HCT116 (cell line): ENCODE results near the gene KRTAP12-3. TPM values are rescaled to one million over a fixed set of nuclear protein-coding genes. Genes with fewer than 3 reads are reported as not detected.

Experiments
- ATAC-seq: fragments of 200-7000 bp; cut with Tn5 transposase; 2 replicates; pipeline ENCODE4 v1.9.1; 2020; ENCODE audit warnings: mild to moderate bottlenecking, moderate library complexity
- BruUV-seq: library from RNA; stranded (reverse); fragments of 400-500 nt; replicated peaks from 2 replicates; lab custom pipeline; 2021; lab: Mats Ljungman, UMichigan
- CTCF ChIA-PET: fragments of 300-600 bp; sonication (Branson Sonifier 250); formaldehyde crosslinking; loops from one replicate; lab custom pipeline; 2021; ENCODE audit warnings: antibody characterized with exemption; lab: Charles Lee
- POLR2A ChIA-PET: fragments of 300-600, 350-600 bp; sonication (Branson Sonifier 250); formaldehyde crosslinking; loops from one replicate; lab custom pipeline; 2021; ENCODE audit warnings: antibody characterized with exemption; lab: Charles Lee
- RAD21 ChIA-PET, 2 experiments: fragments of 300-600 bp; sonication (Branson Sonifier 250); formaldehyde crosslinking; loops; one replicate each; lab custom pipeline; 2023; ENCODE audit warnings: low total read pairs in 2 of 2; ENCODE audit not compliant: uncharacterized antibody in 2 of 2, unreplicated experiment in 2 of 2, low non-redundant PET in 1 of 2; lab: Charles Lee
- DNase-seq: peaks from one replicate; pipeline ENCODE4 v3.0.0-alpha.2; 2010; ENCODE audit warnings: low read depth, low spot score
- H2AFZ ChIP-seq: fragments of 200-600 bp; shearing (Covaris generic), sonication (generic); 2 replicates; pipeline ENCODE4 v1.6.1; 2017; ENCODE audit warnings: low read depth, mixed run types, mixed read lengths, antibody characterized with exemption, low read length; ENCODE audit not compliant: poor library complexity, severe bottlenecking
- H3K27ac ChIP-seq: 2 replicates; pipeline ENCODE4 v1.5.1; 2012; ENCODE audit warnings: low read depth, low read length
- H3K27me3 ChIP-seq: fragments of 200-600 bp; sonication (generic); 2 replicates; pipeline ENCODE4 v1.6.1; 2016; ENCODE audit warnings: mixed run types, low read length, mixed read lengths; ENCODE audit not compliant: insufficient read depth
- H3K36me3 ChIP-seq, 2 experiments: fragments of 200-500 bp in 1 of 2; fragments of 200-600 bp in 1 of 2; sonication (Bioruptor generic) in 1 of 2; sonication (generic) in 1 of 2; 2 replicates each; pipeline versions ENCODE4 v1.5.1 to v1.6.1; 2014 to 2016; ENCODE audit warnings: low read length in 2 of 2, inconsistent platforms in 1 of 2, mixed read lengths in 1 of 2, mixed run types in 1 of 2; ENCODE audit not compliant: insufficient read depth in 2 of 2, control insufficient read depth in 1 of 2
- H3K4me1 ChIP-seq, 2 experiments: fragments of 200-600 bp in 1 of 2; sonication (generic) in 1 of 2; 2 replicates each; pipeline versions ENCODE4 v1.5.1 to v1.6.1; 2012 to 2017; ENCODE audit warnings: low read length in 2 of 2, inconsistent platforms in 1 of 2, mild to moderate bottlenecking in 1 of 2, mixed read lengths in 1 of 2, mixed run types in 1 of 2, moderate library complexity in 1 of 2; ENCODE audit not compliant: insufficient read depth in 2 of 2, control insufficient read depth in 1 of 2
- H3K4me2 ChIP-seq: fragments of 200-600 bp; sonication (generic); 2 replicates; pipeline ENCODE4 v1.6.1; 2017; ENCODE audit warnings: mixed run types, low read length, mixed read lengths
- H3K4me3 ChIP-seq, 2 experiments: fragments of 200-600 bp in 1 of 2; sonication (generic) in 1 of 2; replicated peaks in 1 of 2; 2 replicates each; pipeline ENCODE4 v1.5.1; 2011 to 2016; ENCODE audit warnings: low read length in 2 of 2, control low read depth in 1 of 2, low read depth in 1 of 2, mild to moderate bottlenecking in 1 of 2, mixed read lengths in 1 of 2, mixed run types in 1 of 2
- H3K79me2 ChIP-seq: fragments of 200-600 bp; sonication (generic); 2 replicates; pipeline ENCODE4 v1.6.1; 2017; ENCODE audit warnings: mild to moderate bottlenecking, mixed run types, low read length, moderate library complexity, mixed read lengths; ENCODE audit not compliant: insufficient read depth
- H3K9ac ChIP-seq: fragments of 200-600 bp; sonication (generic); 2 replicates; pipeline ENCODE4 v1.6.1; 2016; ENCODE audit warnings: low read length, mixed read lengths
- H3K9me2 ChIP-seq: fragments of 200-600 bp; sonication (generic), shearing (Covaris generic); 2 replicates; pipeline ENCODE4 v1.6.1; 2017; ENCODE audit warnings: mixed run types, mild to moderate bottlenecking, moderate library complexity; ENCODE audit not compliant: insufficient read depth
- H3K9me3 ChIP-seq, 2 experiments: fragments of 200-500 bp in 1 of 2; fragments of 200-600 bp in 1 of 2; sonication (Bioruptor generic) in 1 of 2; sonication (generic) in 1 of 2; 2 replicates each; pipeline ENCODE4 v1.6.1; 2014 to 2017; ENCODE audit warnings: low read length in 2 of 2, mixed read lengths in 2 of 2, inconsistent platforms in 1 of 2, low read depth in 1 of 2, mild to moderate bottlenecking in 1 of 2, mixed run types in 1 of 2, moderate library complexity in 1 of 2; ENCODE audit not compliant: control insufficient read depth in 1 of 2, insufficient read depth in 1 of 2
- H4K20me1 ChIP-seq: fragments of 200-600 bp; sonication (generic), shearing (Covaris generic); 2 replicates; pipeline ENCODE4 v1.6.1; 2017; ENCODE audit warnings: mixed run types, mild to moderate bottlenecking, moderate library complexity; ENCODE audit not compliant: insufficient read depth
- CEBPB ChIP-seq: IDR thresholded peaks from 2 replicates; pipeline ENCODE4 v1.6.1; 2012; ENCODE audit warnings: low read depth
- FOSL1 ChIP-seq: IDR thresholded peaks from 2 replicates; pipeline ENCODE4 v1.6.1; 2012; ENCODE audit warnings: low read depth
- JUND ChIP-seq: IDR thresholded peaks from 2 replicates; pipeline ENCODE4 v1.6.1; 2012
- POLR2A ChIP-seq: IDR thresholded peaks from 2 replicates; pipeline ENCODE4 v1.7.0; 2011; ENCODE audit warnings: borderline replicate concordance; ENCODE audit not compliant: insufficient read depth, insufficient read length; ENCODE audit errors: extremely low read depth
- POLR2AphosphoS5 ChIP-seq: IDR thresholded peaks from 2 replicates; pipeline ENCODE4 v1.6.1; 2011; ENCODE audit warnings: mild to moderate bottlenecking, low read depth, low read length, moderate library complexity
- RAD21 ChIP-seq: IDR thresholded peaks from 2 replicates; pipeline ENCODE4 v1.6.1; 2012; ENCODE audit warnings: low read depth, mild to moderate bottlenecking
- SIN3A ChIP-seq: IDR thresholded peaks from 2 replicates; pipeline ENCODE4 v1.6.1; 2012; ENCODE audit warnings: low read depth
- SP1 ChIP-seq: IDR thresholded peaks from 2 replicates; pipeline ENCODE4 v1.6.1; 2012; ENCODE audit warnings: low read depth
- SRF ChIP-seq: IDR thresholded peaks from 2 replicates; pipeline ENCODE4 v1.6.1; 2012; ENCODE audit warnings: low read depth
- TCF7L2 ChIP-seq: IDR thresholded peaks from 2 replicates; pipeline ENCODE4 v1.7.0; 2011; ENCODE audit warnings: borderline replicate concordance, inconsistent platforms; ENCODE audit not compliant: insufficient read depth, insufficient read length; ENCODE audit errors: extremely low read depth
- YY1 ChIP-seq: IDR thresholded peaks from 2 replicates; pipeline ENCODE4 v1.6.1; 2011; ENCODE audit warnings: low read length, low read depth, moderate library complexity, mild to moderate bottlenecking; ENCODE audit not compliant: insufficient replicate concordance; ENCODE audit errors: extremely low read depth
- ZFX ChIP-seq: fragments of 450-650 bp; IDR thresholded peaks from 2 replicates; pipeline ENCODE4 v1.6.1; 2017
- ZNF274 ChIP-seq: fragments of 200-500 bp; sonication (Bioruptor generic); IDR thresholded peaks from 2 replicates; pipeline ENCODE4 v1.6.1; 2014; ENCODE audit warnings: mild to moderate bottlenecking, low read depth, low read length, inconsistent platforms
- intact Hi-C: fragments of 100-400 bp; cut with micrococcal nuclease; formaldehyde crosslinking; loops from 2 replicates; pipeline ENCODE4 v1.10.0; 2022
- total RNA-seq: library from RNA; stranded (reverse); gene quantifications from one replicate; pipeline ENCODE4 v1.2.1, GENCODE V29; 2021; ENCODE audit not compliant: unreplicated experiment
- TF ChIP-seq, protein P1 (sequence below): IDR thresholded peaks from 2 replicates; pipeline ENCODE4 v1.6.1; 2012
- TF ChIP-seq, protein P2 (sequence below): IDR thresholded peaks from 2 replicates; pipeline ENCODE4 v1.6.1; 2011; ENCODE audit warnings: mild to moderate bottlenecking, low read length, moderate library complexity; ENCODE audit not compliant: insufficient replicate concordance; ENCODE audit errors: extremely low read depth
- TF ChIP-seq, protein P3 (sequence below): IDR thresholded peaks from 2 replicates; pipeline ENCODE4 v1.6.1; 2012

The KRTAP12-3 gene
- total RNA-seq, 1 experiment from 2014 or later, result not detected

- Histone ChIP-seq H3K36me3 (no peaks in the 10 kb centered on the region), H3K27ac (no peak overlapping the region), H3K9ac (no peak overlapping the region), H3K27me3 (no peaks in the 10 kb centered on the region), H3K4me2 (no peak overlapping the region), H3K9me2 (no peaks in the 10 kb centered on the region), H2AFZ (no peak overlapping the region), H3K9me3 (peaks cover 0 to 3% of the 10 kb centered on the region in 2 experiments; a peak in 1 of 4 replicates), H3K4me1 (no peaks in the 10 kb centered on the region), H3K79me2 (no peaks in the 10 kb centered on the region), H3K4me3 (no peak overlapping the region), H4K20me1 (no peaks in the 10 kb centered on the region)
- intact Hi-C loops, result no loop called here
- no peak for TF ChIP-seq RAD21
- TF ChIP-seq ZNF274, result no peak
- TF ChIP-seq, protein P1, sequence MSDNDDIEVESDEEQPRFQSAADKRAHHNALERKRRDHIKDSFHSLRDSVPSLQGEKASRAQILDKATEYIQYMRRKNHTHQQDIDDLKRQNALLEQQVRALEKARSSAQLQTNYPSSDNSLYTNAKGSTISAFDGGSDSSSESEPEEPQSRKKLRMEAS, result no peak
- TF ChIP-seq SRF, result no peak
- TF ChIP-seq, protein P2, sequence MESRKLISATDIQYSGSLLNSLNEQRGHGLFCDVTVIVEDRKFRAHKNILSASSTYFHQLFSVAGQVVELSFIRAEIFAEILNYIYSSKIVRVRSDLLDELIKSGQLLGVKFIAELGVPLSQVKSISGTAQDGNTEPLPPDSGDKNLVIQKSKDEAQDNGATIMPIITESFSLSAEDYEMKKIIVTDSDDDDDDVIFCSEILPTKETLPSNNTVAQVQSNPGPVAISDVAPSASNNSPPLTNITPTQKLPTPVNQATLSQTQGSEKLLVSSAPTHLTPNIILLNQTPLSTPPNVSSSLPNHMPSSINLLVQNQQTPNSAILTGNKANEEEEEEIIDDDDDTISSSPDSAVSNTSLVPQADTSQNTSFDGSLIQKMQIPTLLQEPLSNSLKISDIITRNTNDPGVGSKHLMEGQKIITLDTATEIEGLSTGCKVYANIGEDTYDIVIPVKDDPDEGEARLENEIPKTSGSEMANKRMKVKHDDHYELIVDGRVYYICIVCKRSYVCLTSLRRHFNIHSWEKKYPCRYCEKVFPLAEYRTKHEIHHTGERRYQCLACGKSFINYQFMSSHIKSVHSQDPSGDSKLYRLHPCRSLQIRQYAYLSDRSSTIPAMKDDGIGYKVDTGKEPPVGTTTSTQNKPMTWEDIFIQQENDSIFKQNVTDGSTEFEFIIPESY, result no peak
- no peak for TF ChIP-seq TCF7L2
- TF ChIP-seq YY1, result no peak
- TF ChIP-seq CEBPB, result no peak
- TF ChIP-seq ZFX, result no peak
- no peak for TF ChIP-seq SIN3A
- TF ChIP-seq, protein P3, sequence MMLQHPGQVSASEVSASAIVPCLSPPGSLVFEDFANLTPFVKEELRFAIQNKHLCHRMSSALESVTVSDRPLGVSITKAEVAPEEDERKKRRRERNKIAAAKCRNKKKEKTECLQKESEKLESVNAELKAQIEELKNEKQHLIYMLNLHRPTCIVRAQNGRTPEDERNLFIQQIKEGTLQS, result no peak
- TF ChIP-seq SP1, result no peak
- TF ChIP-seq JUND, result no peak
- TF ChIP-seq POLR2AphosphoS5, result no peak
- no peak for TF ChIP-seq POLR2A
- TF ChIP-seq FOSL1, result no peak
- ChIA-PET POLR2A (no interaction called here), RAD21 (no interaction called here), CTCF (no interaction called here)
- DNase-seq, result no peak
- BruUV-seq, result no TSS peak
- ATAC-seq, result no peak
Observed at GRCh38 chr21:44632067-44632466, 25.7 kb upstream of the KRTAP12-3 start.
